B cell (primary cell): ENCODE measurements around the gene UBXN7.

Experiments used
- EZH2 ChIP-seq: IDR thresholded peaks from 2 replicates; pipeline ENCODE4 v1.6.1; 2012; ENCODE audit warnings: borderline replicate concordance, low read depth, mild to moderate bottlenecking, moderate library complexity, low read length; ENCODE audit not compliant: insufficient read depth, poor library complexity, severe bottlenecking
- TF ChIP-seq, protein P1 (sequence below): fragments of 200-600 bp; IDR thresholded peaks from one replicate; pipeline ENCODE4 v1.8.0; 2022; ENCODE audit warnings: antibody characterized with exemption, mild to moderate bottlenecking

- TF ChIP-seq, protein P1, sequence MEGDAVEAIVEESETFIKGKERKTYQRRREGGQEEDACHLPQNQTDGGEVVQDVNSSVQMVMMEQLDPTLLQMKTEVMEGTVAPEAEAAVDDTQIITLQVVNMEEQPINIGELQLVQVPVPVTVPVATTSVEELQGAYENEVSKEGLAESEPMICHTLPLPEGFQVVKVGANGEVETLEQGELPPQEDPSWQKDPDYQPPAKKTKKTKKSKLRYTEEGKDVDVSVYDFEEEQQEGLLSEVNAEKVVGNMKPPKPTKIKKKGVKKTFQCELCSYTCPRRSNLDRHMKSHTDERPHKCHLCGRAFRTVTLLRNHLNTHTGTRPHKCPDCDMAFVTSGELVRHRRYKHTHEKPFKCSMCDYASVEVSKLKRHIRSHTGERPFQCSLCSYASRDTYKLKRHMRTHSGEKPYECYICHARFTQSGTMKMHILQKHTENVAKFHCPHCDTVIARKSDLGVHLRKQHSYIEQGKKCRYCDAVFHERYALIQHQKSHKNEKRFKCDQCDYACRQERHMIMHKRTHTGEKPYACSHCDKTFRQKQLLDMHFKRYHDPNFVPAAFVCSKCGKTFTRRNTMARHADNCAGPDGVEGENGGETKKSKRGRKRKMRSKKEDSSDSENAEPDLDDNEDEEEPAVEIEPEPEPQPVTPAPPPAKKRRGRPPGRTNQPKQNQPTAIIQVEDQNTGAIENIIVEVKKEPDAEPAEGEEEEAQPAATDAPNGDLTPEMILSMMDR: no peak
- TF ChIP-seq EZH2: no peak
Observed at GRCh38 chr3:196471551-196471950, 39.3 kb upstream of the UBXN7 start.
